SH-SY5Y (cell line): ENCODE data around the gene CPNE4.

Source experiments
- GATA2 ChIP-seq: IDR thresholded peaks from 2 replicates; pipeline ENCODE4 v1.6.1; 2011; ENCODE audit warnings: mild to moderate bottlenecking, low read depth, low read length
- GATA3 ChIP-seq: IDR thresholded peaks from 2 replicates; pipeline ENCODE4 v1.6.1; 2011; ENCODE audit warnings: low read depth, mild to moderate bottlenecking, low read length, moderate library complexity

DNA sequence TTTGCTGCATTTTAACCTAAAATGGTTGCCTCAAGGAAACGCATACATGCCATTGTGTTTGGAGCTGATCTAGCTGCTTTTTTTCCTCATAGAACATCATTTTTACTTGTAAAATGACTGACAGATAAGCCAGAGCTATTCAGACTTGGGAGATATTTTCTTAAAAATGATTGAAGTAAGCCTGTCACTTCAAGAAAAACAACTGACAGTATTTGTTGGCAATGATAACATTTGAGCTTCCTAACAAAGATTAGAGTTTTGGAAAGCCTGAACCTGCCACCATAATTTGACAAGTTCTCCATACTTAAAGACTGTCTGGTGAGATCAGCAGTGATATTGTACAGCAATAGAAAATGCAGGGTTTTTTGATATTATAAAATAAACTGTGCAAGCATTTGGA lies 504.4 kb downstream of the CPNE4 start:
- TF ChIP-seq GATA2 (no peak), GATA3 (no peak)
